GM12864 (cell line): ENCODE results near the gene SEMA6A.

Source experiments
- DNase-seq: peaks from one replicate; pipeline ENCODE4 v3.0.0-alpha.2; 2011; ENCODE audit warnings: low read depth
- H3K4me3 ChIP-seq: 2 replicates; pipeline ENCODE4 v1.5.1; 2011; ENCODE audit warnings: mild to moderate bottlenecking, low read depth, low read length, control low read depth
- CTCF ChIP-seq: IDR thresholded peaks from 2 replicates; pipeline ENCODE4 v1.5.1; 2011; ENCODE audit warnings: low read depth, mild to moderate bottlenecking, moderate library complexity, low read length, control low read depth, inconsistent platforms; ENCODE audit errors: missing control alignments

The SEMA6A gene

GRCh38 chr5:116436674-116437350 lies 137.8 kb downstream of the SEMA6A start:
- TF ChIP-seq CTCF = no peak
- DNase-seq = no peak

GRCh38 chr5:116428966-116429365 lies 145.7 kb downstream of the SEMA6A start:
- H3K4me3 ChIP-seq = no peak overlapping the region
- no peak for DNase-seq
- TF ChIP-seq CTCF = no peak

More at GRCh38 chr5:116436674-116437350, 137.8 kb downstream of the SEMA6A start:
- H3K4me3 ChIP-seq = no peak overlapping the region

GRCh38 chr5:116428413-116428812 lies 146.2 kb downstream of the SEMA6A start:
- H3K4me3 ChIP-seq = no peak overlapping the region

GRCh38 chr5:116424951-116425350 lies 149.7 kb downstream of the SEMA6A start:
- H3K4me3 ChIP-seq = no peak overlapping the region
- no peak for TF ChIP-seq CTCF
- DNase-seq = no peak

More at GRCh38 chr5:116428413-116428812, 146.2 kb downstream of the SEMA6A start:
- no peak for DNase-seq
- no peak for TF ChIP-seq CTCF

- no peak for DNase-seq
- TF ChIP-seq CTCF = no peak
- no peak overlapping the region for H3K4me3 ChIP-seq
These were observed 150.4 kb downstream of the SEMA6A start for GRCh38 chr5:116424258-116424615.

GRCh38 chr5:116423587-116424257 lies 150.9 kb downstream of the SEMA6A start:
- DNase-seq = no peak
- TF ChIP-seq CTCF = no peak

GRCh38 chr5:116423141-116423540 lies 151.5 kb downstream of the SEMA6A start:
- no peak for DNase-seq
- no peak for TF ChIP-seq CTCF
- H3K4me3 ChIP-seq = no peak overlapping the region

More at GRCh38 chr5:116423587-116424257, 150.9 kb downstream of the SEMA6A start:
- no peak overlapping the region for H3K4me3 ChIP-seq
